ENCODE measurements around the gene ROBO3.

Gene ROBO3

DNA sequence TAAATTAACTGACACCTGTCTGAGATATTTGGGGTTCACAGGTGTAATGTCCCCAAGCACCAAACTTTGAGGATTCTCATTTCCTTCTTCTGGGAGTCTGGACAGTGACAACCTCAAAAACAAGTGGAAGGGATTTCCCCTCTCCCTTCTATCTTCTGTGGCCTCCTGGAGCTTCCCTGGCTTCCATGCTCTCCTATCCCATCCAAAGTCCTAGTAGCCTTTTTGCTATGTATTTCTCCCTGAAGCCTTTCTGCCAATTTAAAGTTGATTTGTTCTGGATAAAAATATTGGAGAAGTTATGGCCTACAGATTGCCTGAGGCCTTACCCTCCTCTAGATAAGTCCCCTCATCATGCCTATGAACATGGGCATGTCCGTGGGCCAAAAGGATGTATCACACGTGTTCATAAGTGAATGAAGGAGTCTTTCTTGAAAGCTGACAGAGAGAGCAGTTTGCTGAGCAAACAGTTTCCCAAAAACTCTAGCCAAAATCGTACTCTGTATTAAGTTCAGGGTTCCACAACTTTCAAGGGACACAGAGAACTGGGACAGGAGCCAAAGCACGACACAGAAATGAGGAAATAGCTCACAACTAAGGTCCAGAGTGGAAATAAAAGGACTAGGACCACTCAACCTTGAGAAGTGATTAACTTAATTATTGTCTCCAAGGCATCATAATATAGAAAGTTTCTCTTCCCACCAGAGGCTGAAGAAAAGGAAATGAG lies 63.9 kb downstream of the ROBO3 start:
- DNase-seq: no peak

- DNase-seq: no peak
Measured at GRCh38 chr11:124930799-124931198, 65.6 kb downstream of the ROBO3 start.

All from amniotic stem cell (primary cell).